ENCODE measurements around the gene NIN.

The NIN gene

DNA sequence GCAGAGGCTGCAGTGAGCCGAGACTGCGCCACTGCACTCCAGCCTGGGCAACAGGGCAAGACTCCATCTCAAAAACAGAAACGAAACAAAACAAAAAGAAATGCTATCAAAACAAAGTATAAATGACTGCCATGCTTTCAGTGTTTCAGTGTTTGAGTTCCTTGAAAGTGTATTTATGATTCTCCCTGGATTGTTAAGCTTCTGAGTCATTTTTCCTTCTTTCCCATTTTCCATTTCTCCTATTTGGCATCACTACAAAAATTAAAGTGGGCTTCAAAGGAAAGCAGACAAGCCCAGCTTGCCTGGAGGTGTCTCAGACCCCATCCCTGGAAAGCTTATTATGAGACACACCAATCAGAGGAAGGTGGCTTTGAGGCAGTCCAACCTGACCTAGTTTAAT is 35.1 kb downstream of the NIN start:
- H3K27ac ChIP-seq: no peak overlapping the region

DNA sequence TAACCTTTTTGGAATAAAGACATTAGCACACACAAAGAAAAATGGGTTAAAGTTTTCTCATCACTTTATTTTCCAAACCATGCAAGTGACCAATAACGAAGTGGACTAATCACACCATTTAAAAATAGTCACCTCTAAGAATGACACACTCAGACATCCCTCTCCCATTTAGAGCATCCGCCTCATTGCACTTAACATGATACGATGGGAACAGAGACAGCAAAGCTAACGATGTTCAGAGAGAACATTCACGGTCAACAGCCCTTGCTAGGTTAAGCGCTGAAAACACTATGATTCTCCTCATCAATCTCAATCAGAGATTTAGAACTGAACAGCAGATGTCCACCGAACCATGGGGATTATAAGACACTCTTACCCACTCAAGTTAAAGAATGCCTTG is 35.8 kb downstream of the NIN start:
- no peak overlapping the region for H3K27ac ChIP-seq

More for the DNA sequence above, 35.1 kb downstream of the NIN start:
- DNase-seq (ENCODE audit: low read depth, low spot score): no peak

DNA sequence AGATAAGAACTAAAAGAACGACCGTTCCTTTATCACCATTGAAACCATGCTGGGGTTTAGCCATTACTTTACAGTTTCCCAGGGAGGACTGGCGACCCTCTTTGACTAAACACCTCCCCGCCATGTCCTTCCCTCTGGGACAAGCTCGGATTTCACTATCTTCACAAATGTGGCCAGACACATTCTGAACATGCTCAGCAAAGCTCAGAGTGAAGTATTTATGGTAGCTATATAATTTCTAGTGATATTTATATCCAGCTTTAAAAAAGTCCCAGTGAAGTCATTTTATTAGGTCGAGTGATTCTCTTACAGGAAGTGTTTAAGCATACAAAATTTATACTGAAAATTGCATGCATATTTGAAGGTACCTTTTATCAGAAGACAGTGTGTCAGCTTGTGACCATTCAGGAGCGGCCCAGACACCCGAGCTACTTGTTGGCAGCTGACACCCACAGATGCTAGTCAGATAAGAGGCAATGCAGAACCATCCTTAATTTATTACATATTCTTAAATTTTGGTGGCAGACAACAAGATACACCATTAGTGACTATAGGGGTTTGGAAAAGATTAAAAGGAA is 36.8 kb downstream of the NIN start:
- DNase-seq (ENCODE audit: low read depth, low spot score): no peak
- H3K27ac ChIP-seq: no peak overlapping the region

More for the DNA sequence above, 35.8 kb downstream of the NIN start:
- DNase-seq (ENCODE audit: low read depth, low spot score): no peak

DNA sequence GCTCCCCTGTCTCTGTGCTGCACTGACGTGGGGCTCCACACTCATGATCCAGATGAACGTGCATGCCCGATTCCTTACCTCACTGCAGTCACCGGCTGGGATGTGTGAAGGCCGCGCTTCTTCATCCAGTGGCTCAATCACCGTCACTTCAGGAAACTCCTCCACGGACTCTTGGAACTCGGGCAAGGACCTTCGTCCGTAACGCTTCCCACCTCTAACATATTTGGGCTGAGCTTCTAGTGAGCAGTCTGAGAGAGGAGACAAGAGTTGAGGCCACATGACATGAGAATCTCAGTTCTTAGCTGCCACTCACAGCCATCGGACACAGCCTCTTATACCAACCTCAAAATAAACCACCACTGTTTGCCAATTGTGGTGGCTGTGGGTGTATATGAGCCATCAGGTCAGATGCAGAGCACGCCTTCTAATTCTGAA is 38.3 kb downstream of the NIN start:
- DNase-seq (ENCODE audit: low read depth, low spot score): no peak
- H3K27ac ChIP-seq: no peak overlapping the region

DNA sequence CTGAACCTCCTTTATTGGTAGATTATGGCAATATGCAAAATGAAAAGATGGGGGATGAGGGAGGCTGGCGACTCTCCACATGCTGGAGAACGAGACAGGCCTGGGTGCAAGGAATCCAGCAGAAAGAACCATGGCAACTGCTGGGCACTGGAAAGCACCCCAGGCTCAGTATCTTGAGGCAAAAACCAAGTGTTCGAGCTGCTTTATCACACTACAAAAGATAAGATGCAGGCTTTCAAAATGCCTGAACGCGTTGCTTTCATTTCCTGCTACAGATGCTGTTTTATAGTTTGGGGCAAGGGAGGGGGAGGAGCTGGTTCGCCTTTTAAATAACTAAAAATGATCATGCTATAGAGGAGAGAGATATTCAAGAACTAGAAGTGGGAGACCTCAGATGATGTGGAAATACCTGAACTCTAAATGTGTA is 38.9 kb downstream of the NIN start:
- DNase-seq (ENCODE audit: low read depth, low spot score): no peak
- no peak overlapping the region for H3K27ac ChIP-seq

DNA sequence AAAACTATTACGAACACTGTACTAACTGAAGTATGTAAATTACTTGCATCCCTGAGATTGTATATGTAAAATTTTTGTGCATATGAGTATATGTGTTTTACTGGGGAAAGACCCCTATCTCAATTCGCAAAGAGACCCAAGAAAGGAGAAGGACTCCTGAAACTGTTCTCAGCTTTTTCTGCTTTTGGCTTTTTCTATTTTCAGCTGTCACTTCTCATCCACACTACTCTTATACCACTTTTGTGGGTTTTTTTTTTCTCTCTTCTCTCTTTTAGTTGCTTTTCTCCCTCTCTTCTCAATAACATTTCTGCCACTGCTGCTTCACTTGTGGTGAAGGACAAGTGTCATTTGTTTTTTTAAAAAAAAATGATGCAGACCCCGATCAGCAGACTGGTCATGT is 39.8 kb downstream of the NIN start:
- DNase-seq (ENCODE audit: low read depth, low spot score): no peak
- no peak overlapping the region for H3K27ac ChIP-seq

DNA sequence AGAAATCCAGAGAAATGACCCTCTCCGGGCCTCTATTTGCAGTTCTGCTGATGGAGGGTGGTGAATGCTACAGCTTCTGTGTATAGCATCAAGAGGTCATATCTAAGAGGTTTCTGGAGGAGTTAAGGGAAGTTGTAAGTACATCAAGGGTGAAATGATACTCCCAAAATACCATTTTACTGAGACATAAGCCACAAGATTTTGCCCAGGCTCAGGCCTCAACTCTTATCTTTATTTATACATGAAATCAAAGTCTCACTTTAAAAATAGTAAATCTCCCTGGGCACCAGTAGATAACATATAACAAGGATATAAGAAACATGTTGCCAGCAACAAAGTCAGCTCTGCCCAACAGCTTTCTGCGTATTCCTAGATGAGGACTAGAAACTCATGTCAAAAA is 40.4 kb downstream of the NIN start:
- no peak for DNase-seq (ENCODE audit: low read depth, low spot score)
- H3K27ac ChIP-seq: no peak overlapping the region

DNA sequence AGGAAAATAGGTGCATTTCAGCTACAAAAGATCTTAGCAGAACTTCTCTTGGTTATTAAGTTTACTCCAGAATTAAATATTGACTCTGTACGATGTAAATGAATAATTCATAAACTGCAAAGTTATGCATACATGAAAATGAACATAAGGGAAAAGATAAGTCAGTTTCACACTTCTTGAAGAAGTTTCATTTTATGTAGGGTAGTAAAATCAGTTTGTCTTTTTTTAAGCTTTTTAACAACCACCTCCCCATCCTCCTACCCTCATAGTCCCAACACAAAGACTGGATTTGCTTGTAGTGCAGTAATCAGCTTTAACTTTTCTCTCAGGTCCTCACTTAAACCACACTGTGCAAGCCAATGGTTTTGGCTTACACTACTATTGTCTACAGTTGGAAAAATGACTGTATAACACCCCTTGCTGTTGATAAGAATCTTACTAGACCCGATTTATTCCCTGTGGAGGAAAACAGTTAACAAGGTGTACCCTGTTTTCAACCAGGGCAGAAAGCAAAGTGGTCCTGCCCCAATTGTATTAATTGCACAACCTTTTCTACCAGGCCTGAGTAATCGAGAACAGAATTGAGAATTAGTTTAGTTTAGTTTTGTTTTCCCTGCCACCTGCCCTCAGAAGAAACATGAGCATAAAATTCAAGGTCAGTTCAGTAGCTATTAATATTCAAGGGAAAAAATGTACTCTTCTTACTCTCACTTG is 44.1 kb downstream of the NIN start:
- DNase-seq (ENCODE audit: low read depth, low spot score): no peak
- no peak overlapping the region for H3K27ac ChIP-seq

DNA sequence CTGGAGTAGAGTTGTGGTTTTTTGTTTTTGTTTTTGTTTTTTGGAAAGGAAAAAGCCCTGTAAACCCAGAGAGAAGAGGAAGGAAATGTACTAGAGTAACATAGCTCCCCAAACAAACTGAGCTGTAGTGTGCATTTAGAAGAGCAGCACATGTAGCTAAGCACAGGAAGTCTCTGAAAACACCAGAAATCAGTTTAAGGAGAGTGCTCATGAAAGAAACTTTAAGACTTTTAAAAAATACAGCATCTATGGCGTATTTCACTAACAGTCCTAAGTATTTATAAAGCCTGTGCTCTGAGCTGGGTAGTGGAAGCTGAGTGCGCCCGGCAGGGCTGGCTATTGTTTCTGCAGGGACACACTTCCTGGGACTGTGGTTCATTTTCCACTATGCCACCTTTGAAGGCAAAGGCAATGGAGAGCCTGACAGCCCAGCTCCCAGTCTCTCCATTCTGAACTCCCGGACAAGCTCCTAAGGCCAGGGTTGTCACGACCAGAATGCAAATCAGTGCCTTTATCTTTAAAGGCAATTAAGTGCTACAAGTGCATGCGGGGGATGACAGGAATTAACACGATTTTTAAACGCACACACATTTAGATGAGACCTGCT is 45.4 kb downstream of the NIN start:
- H3K27ac ChIP-seq: no peak overlapping the region
- no peak for DNase-seq (ENCODE audit: low read depth, low spot score)

DNA sequence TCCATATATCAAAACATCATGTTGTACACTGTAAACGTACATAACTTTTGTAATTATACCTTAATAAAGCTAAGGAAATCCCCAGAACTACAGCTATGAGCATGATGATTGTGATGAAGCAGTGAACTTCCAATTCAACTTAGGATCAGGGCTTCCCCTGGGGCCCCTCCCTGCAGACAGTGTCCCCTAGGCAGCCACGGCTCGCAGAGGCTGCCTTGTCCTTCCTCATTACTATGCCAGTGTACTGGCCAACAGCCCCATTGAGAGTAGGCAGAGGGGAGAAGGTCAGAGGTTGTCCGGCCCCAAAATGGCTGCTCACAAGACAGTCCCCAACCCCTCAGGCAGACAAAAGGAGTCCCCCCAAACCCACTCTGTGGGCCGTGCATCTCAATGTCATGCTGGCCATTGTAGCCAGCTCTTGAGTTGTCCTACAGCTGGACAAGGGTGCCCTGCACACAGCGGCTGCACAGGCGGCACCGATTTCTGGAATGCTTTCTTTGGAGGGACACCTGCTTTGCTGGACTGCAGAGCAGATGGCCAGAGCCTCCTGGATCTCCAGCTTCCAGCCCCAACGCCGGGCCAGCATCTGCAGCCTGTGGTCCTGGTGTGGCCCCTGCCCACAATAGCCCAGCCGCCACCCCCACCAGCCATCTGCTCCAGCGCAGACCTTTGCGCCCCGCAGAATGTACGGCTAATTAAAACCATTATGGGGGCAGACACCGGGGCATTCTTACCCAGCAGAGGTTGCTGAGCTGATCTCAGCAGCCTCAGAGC is 46.1 kb downstream of the NIN start:
- no peak overlapping the region for H3K27ac ChIP-seq

DNA sequence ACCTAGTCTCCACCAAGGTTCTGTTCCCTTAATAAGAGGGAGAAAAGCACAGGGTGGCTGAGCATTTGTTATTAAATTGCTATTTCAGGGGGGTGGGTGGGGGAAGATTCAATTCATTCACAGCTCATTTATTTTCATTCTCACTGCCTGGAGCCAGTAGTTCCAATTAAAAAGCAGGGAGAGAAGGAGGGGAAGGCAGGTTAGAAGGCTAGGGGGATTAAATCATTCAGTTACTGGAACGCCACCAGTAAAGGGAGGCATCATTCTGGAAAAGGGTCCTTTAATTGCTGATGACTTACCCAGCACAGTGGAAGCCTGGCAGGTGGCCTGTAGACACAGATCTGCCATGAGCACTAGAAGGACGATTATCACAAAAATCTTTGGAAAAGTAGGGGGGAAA is 47.4 kb downstream of the NIN start:
- no peak for DNase-seq (ENCODE audit: low read depth, low spot score)
- H3K27ac ChIP-seq: no peak overlapping the region

More for the DNA sequence above, 46.1 kb downstream of the NIN start:
- no peak for DNase-seq (ENCODE audit: low read depth, low spot score)

DNA sequence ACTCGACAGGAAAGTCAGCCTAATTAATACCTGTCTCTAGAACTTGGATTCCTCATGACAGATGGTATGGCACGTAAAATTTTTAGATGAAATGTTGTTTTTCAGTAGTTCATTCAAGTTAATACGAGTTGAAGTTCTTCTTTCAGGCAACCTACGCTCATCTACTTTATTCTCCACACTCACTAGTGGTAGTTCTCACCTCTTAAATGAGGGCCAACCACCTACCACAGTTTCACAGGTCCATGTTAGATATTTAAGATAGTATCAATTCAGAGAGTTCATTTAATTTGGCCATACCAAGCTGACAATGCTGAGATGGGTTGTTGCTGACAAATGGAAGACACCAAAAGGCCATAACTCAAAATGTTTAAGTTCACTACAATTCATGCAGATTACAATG is 50.6 kb downstream of the NIN start:
- no peak for DNase-seq (ENCODE audit: low read depth, low spot score)
- no peak overlapping the region for H3K27ac ChIP-seq

DNA sequence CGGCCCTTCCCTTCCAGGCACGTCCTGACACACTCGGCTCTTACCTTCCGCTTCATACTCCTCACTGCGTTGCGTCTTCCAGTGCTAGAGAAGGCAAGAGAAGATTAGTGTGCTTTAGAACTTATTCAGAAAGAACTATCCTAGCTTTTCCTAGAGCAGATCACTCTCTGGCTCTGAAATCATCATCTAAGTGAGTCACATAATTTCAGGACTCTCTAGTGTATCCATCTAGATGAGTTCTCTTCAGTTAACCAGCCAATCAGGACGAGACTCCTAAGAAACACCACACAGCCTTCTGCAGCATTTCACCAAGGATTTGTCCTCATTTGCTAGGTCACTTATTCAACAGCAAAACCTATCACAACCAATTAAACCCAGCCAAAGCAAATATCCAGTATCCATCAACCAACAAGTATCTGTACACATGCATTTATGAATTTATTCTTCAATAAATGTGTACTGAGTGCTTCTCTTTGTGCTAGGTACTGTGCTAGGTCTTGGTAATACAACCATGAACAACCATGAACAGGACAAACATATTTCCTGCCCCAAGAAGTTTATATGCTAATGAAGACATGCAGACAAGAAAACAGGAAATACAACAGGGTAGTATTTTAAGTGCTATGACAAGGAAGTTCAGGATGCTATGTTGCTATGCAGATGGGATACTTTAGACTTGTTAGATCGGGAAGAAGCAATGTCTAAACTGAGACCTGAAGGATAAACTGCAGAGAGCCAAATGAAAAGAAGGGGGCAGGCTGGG is 52.1 kb downstream of the NIN start:
- no peak for DNase-seq (ENCODE audit: low read depth, low spot score)
- no peak overlapping the region for H3K27ac ChIP-seq

DNA sequence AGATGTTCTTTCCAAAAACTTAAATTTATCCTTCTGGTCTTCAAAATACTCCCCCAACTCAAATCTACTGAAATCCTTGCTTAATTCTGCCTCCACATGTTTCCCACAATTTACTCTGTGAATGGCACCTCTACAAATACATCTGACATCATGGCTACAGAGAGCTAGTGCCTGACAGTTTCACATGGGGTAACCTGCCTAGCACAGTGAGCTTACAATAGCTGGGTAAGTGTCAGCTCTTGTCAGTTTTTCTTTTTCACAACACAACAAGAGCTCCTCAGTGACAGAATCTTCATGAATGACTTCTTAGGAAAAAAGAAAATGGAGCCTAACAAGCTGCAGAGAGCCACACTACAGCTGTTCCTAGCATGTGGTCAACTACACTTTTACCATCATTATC is 54.4 kb downstream of the NIN start:
- no peak overlapping the region for H3K27ac ChIP-seq
- no peak for DNase-seq (ENCODE audit: low read depth, low spot score)

DNA sequence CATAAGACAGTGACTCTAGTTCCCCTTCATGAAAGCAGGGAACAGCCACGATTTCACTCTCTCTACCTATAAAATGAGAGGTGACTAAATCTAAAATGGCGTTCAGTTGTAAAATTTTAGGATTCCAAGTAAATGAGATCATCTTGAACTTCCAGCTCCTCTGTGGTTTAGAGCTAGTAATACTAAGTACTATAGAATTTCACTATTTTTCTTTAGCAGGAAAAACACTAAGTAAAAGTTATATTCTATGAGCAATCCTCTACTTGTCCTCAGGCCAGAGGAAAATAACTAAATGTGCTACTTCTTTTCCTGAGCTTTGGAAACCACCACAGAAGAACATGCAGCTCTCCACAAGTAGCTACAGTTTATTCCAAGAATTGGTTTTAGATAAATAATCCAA is 55.6 kb downstream of the NIN start:
- peak overlapping the region; percentile 20 for H3K27ac ChIP-seq
- DNase-seq (ENCODE audit: low read depth, low spot score): peak; percentile 52

DNA sequence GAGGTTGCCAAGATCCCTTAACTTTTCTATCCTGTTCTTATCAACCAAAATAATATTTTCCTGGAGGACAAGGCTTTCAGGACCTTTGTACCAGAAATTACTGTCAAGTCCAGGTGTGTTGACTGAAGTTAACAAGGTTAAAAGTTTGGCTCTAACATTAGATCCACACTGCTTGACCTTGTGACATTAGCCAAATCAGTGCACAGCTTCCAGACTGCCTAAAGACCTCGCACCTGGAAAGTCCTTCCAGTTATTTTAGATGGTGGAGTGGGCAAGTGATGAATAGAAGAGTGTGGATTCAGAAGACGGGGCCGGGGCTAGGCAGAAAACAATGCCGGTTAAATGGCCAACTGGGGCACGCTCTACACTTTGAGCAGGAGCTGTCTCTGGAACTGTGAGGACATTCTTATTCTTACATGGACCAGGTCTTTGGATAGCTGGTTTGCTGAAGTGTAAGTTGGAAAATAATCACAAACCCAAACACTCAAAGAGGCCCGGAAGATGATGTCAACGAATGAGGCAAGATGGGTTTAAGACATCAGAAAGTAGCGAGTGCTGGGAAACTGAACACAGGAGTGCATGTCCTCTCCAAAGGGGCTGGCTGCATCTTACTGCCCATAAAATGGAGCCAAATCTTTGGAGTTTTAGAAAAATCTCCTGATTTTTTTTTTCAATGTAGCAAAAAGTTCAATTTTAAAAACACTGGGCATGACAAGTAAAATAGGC is 56.3 kb downstream of the NIN start:
- peak overlapping the region; percentile 20 for H3K27ac ChIP-seq
- DNase-seq (ENCODE audit: low read depth, low spot score): no peak

DNA sequence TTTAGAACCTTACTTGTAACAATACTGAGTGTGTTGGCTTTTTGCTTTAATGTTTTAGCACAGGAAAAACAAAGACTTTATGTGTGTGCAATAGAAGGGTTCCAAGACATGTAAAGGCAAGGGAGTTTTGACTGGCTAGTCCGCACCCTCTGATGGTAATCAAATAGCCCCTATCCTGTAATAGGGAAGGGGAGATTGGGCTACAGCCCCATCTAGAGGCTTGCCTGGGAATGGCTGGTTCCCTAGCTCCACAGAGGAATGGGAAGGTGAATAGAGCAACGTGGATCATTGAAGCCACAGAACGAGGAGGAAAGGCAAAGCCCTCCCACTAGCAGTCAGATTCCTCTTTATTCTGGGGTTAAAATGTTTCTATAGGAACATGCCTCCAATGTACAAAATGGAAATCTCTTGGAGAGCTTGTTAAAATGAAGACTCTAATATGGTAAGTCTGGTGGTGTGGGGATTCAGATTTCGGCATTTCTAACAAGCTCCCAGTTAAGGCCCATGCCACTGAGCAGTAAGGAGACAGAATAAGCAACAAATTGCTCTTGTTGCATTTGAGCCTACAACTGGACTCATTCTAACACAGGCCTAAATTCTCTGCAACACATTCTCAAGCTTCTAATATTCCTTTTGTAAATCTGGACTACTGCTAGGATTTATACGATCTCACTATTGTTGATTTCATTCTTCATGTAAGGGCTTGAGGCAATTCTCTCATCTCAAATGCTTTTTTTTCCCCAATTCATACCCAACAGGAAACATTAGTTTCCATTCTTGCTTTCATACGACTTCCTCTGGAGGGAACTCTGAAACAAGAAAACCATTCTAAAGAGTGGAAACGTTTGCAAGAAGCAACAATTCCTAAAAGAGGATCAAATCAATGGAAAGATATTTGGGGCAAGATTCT is 57.1 kb downstream of the NIN start:
- DNase-seq (ENCODE audit: low read depth, low spot score): peak; percentile 10
- H3K27ac ChIP-seq: no peak overlapping the region

DNA sequence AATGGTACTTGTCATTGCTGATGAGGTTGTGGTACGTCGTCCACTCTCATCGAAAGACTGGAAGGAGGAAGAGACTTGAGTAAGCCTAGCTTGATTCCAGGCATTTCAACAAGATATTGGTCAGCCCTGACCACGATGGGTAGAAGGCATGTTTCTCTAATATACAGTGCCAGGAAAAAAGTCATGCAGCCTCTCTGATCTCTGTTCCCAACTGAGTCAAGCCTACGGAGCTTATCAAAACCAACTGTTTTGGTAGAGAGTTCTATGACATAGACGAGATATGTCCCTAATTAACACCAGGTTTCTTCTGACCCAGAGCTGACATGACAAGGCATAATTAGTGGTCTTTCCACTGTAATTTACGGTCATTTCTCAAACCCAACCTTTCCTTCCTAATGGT is 58.5 kb downstream of the NIN start:
- H3K27ac ChIP-seq: no peak overlapping the region
- DNase-seq (ENCODE audit: low read depth, low spot score): no peak

DNA sequence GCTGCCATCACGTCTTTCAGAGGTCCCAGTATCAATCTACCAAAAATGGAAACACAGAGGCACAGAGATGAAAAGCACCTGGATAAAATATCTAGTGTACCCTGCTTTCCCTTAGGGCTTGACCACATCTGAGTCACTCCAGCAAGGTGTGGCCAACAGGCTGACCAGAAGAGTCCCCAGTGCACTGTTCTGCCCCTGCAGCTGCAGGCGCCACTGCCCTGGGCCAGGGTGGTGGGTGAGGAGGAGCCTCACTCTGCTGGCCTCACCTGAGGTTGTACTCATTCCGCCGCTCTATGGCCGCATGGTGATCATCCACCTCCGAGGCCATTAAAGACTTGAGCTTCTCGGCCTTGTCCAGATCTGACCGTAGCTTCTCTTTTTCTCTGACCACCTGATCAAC is 60.4 kb downstream of the NIN start:
- no peak for DNase-seq (ENCODE audit: low read depth, low spot score)
- no peak overlapping the region for H3K27ac ChIP-seq

All from epithelial cell of prostate (primary cell).